HG03175 (cell line): ENCODE measurements around the gene CRISPLD2.
"Not testable (repeated sequence)": the region's sequence is repeated elsewhere in the genome, so short reads cannot be mapped to it uniquely, and the experiment has no call there.

Experiments
- ATAC-seq: cut with Tn5 transposase; IDR thresholded peaks from one replicate; pipeline ENCODE4 v1.9.1; 2021; ENCODE audit warnings: mild to moderate bottlenecking, moderate library complexity; ENCODE audit not compliant: unreplicated experiment

Gene CRISPLD2

GRCh38 chr16:84926462-84926861 lies 106.7 kb downstream of the CRISPLD2 start:
- ATAC-seq = no peak

DNA sequence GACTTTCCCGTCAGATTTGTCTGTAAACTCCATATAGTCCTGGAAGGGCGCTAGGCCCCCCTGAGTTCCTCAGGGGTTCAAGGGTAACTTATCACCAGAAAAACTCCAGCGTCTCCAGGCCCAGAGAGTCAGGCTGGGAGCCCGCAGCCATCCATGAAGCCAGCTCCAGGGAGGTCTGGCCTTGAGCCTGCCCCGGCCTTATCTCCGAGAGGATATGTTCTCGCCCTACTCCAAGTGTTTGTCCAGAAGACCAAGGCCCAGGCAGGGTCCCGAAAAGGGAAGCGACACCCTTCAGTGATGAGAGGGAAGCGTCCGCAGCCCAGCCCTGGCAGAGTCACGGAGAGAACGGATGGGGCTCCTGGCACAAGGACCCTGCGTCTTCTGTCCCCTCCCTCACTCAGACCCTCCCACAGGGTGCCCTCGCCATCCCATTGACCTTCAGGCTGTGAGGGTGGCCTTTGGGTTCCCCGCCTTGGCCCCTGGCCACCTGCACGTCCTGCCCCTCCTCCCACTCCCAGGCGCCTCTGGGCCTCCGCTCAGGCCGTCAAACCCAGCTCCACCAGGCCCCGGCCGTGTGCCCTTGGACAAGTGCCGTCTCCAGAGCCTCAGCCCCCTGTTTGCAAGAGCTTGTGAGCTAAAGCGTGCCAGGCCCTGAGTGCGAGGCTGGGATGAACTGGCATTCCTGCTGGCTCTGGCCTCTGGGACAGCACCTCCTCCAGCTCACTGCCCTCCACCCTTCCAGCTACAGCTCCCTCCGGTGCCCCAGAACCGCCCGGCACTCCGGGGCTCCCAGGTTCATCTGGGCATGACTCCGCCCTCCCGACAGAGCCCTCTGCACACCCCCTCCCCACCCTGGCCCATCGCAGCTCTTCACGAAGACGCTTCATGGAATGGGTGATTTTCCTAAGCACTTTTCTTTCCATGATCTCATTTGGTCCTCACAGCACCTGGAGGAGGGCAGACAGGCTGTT lies 108.1 kb downstream of the CRISPLD2 start:
- ATAC-seq = no peak

GRCh38 chr16:84928679-84929420 lies 109.1 kb downstream of the CRISPLD2 start:
- no peak for ATAC-seq

DNA sequence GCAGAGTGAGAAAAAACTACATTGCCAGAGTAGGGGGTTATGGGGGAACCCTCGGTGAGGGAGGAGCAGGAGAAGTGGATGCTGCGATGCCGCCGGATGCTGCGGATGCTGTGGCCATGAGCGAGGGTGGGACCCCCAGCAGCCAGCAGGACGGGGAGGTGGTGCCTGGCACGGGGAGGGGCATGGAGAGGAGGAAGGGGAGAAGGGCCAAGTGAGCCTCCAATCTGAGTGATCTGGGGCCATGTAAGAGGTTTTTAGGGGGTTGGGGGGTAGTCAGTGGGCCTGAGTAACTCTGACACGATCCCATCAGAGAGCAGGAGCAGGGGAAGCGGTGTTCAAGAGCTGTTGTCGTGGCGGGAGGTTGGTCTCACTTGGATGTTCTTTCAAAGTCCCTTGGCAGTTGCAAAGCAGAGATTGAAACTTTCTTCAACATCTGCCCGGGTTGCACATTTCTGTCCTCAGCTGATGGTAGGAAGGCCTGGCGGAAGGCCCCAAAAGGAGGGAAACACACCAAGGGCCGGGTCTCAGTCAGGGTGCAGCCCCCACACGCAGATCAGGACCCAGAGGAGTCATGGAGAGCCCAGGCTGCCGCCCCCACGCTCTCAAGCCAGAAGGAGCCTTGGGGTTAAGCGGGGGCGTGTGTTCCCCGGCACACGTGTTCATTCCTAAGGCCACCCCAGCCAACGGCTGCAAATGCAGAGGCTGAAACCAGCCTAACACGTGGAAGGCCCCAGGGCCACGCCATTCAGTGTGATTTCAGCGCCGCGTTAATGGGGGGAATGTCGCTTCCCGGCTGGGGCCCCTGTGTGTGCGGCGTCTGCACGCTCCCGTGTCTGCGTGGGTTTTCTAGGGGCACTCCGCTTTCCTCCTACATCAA lies 109.9 kb downstream of the CRISPLD2 start:
- no peak for ATAC-seq

DNA sequence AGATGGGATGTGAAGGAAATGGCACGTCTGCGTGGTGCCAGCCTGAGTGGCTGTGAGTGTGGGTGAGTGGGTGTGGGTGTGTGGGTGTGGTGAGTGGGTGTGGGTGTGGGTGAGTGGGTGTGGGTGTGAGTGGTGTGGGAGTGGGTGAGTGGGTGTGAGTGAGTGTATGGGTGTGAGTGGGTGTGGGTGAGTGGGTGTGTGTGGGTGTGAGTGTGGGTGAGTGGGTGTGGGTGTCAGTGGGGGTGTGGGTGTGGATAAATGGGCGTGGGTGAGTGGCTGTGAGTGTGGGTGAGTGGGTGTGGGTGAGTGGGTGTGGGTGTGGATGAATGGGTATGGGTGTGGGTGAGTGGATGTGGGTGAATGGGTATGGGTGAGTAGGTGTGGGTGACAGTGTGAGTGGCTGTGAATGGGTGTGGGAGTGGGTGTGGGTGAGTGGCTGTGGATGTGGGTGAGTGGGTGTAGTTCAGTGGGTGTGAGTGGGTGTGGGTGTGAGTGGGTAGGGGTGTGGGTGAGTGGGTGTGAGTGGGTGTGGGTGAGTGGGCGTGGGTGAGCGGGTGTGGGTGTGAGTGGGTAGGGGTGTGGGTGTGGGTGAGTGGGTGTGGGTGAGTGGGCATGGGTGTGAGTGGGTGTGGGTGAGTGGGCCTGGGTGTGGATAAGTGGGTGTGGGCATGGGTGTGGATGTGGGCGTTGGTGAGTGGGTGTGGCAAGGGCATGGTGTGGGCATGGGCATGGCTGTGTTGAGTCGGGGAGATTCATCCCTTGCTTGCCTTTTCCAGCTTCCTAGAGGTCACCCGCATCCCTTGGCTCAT lies 110.7 kb downstream of the CRISPLD2 start:
- no peak for ATAC-seq

DNA sequence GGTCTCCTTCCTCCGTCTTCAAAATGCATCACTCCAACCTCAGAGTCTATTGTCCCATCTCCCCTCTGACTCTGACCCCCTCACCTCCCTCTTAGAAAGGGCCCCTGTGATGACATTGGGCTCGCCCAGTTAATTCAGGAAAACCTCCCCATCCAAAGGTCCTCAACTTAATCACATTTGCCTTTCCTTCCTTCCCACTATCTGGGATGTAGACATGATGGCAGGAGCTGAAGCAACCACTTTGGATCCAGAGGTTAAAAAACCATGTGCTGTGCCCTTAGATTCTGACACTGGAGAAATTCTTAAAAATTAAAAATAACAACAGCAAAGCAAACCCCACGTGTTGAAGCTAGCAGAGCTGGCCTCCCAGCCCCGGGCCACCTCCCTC lies 111.3 kb downstream of the CRISPLD2 start:
- ATAC-seq = no peak

GRCh38 chr16:84931506-84931905 lies 111.7 kb downstream of the CRISPLD2 start:
- no peak for ATAC-seq

DNA sequence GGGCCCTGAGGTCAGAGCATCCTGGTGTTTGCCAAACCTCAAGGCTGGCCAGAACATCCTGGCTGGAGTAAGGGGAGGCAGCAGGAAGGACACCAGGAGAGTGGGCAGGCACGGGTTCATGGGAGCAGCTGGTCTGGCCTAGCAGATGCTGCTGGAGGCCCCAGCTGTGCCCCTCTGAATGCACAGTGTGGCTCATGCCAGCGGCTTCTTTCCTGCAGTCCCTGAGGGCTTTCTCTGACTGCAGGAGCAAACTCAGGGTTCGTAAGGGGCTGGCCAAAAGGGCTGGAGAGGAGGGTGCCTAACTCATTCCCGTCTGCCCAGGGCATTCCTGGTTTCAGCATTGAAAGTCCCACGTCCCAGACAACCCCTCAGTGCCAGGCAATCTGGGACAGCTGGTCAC lies 112.9 kb downstream of the CRISPLD2 start:
- no peak for ATAC-seq

DNA sequence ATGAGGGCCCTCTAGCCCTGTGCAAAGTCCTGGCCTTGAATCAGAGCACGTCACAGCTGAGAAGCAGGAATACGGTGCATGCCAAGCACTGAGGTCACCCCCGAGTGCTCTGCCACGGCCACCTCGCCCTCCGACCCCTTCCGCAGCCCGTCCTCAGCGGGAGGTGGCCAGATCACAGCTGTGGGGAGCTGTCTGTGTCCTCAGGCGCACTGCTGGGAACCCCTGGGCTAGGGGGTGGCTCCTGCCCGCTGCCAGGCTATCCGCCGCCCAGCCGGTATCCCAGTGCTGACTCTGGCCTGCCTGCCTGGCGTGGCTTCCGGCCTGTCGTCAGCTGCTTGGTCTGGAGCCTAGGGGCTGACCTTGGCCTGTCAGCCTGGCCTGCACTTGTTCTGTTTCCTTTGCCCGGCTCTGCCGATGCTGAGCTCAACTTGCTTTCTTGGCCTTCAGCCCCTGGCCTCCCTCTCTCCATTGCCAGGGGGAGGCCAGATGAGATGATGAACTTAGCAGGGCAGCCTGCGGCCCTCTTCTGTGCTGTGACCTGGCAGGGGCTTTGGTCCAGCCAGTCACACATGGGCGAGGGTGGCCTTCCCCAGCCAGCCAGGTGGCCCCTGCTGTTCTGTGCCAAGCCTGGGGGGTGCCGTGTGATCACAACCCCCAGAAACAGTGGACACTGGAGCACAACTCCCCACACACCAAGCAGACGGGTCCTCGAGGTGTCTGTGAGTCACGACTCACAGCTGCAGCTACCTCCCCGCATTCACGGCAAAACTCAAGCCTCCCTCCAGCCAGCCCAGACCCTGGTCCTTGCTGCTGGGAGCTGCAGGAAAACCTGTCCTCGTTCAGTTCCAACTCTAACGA lies 114.2 kb downstream of the CRISPLD2 start:
- ATAC-seq = no peak

DNA sequence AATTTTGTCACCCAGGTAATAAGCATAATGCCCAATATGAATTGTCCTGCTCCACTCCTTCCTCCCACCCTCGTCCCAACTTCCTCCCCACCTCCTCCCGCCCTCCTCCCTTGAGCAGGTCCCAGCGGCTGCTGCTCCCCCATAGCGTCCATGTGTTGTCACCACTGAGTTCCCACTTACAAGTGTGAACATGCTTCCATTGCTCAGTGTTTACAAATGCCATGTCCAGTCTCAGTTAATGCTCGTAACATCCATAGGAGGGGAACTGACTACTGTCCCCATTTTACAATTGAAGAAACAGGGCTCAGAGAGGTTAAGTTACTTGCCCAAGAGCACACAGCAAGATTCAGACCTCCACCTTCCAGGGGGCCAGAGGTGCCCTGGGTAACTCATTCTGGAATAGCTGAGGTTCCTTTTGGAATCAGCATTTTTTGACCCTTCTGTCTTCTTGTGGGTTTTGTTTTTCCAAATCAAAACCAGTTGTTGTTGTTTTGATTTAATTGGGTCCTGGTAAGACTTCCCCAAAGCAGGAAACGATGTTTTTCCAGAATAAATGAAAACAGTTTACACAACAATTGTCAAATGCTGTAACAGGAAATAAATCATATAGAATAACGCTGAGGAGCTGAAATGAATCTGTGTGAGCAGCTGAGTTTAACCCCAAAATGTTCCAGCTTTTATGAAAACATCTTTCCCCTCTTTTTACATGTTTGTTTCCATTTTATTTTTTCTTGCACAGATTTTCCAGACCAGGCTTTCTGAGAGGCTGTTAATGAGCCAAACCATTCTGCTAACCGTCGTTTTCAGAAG lies 117.6 kb downstream of the CRISPLD2 start:
- no peak for ATAC-seq

DNA sequence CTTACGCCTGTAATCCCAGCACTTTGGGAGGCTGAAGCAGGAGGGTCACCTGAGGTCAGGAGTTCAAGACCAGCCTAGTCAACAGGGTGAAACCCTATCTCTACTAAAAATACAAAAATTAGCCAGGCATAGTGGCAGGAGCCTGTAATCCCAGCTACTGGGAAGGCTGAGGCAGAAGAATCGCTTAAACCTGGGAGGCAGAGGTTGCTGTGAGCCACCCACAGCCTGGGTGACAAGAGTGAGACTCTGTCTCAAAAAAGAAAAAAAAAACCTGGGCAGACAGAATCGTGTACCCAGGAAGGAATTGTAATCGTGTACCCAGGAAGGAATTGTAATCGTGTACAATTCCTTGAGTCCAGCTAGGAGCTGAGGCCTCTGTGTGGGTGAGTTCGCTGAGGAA lies 118.8 kb downstream of the CRISPLD2 start:
- not testable (repeated sequence) for ATAC-seq

DNA sequence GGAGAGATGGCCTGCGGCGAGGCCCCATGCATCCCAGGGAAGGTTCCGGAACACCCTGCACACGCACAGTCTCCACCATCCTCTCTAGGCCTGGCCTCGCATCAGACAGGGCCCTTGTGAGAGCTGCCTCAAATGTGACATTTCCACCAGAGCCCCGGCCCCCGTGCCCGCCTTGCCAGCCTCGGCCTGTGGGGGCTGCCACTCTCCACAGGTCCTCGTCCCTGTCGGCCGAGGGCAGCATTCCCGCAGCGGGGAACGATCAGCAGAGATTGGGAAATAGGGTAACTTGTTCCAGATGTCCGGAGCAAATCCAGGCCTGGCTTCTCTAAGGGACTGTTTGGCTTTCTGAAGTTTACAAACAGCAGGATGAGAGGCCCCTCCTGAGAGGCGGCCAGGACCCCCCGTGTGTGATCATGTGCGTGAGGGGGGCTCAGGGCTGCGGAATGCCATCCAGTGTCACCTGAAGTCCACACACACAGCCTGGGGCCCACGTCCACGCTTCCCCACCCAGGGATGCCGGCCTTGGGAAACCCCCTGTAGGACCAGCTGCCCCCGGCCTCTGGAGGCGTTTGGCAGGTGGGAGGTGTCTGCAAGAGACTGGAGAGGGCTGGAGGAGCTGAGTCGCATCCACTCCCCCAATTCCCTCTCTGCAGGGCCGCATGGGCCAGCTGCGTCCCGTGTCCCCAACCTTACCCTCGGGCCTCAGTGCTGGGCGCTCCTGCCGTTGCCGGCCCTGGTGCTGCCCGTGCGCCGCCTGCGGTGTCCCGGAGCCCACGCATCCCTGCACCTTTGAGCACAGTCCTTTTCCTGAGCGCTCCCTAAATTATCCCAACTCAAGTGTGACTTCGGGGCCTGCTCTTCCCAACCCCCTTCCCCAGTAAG lies 121.1 kb downstream of the CRISPLD2 start:
- no peak for ATAC-seq

- no peak for ATAC-seq
These were observed 122.1 kb downstream of the CRISPLD2 start for GRCh38 chr16:84941921-84942320.

GRCh38 chr16:84942786-84943185 lies 123.0 kb downstream of the CRISPLD2 start:
- no peak for ATAC-seq

DNA sequence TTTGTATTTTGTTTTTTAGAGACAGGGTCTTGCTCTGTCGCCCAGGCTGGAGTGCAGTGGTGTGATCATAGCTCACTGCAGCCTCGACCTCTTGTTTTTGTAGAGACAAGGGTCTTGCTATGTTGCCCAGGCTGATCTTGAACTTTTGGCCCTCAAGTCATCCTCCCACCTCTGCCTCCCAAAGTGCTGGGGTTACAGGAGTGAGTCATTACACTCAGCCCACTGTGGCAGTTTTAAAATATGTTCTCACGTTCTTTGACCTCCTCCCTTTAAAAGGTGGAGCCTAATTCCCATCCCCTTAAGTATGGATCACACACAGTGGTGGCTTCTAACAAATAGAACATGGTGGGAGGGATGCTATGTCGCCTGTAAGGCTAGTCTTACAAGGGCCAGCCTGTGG lies 123.8 kb downstream of the CRISPLD2 start:
- no peak for ATAC-seq

GRCh38 chr16:84947022-84947421 lies 127.2 kb downstream of the CRISPLD2 start:
- no peak for ATAC-seq
